GM18502 (cell line): ENCODE data around the gene OR56A4.
"Not testable (repeated sequence)": the region's sequence is repeated elsewhere in the genome, so short reads cannot be mapped to it uniquely, and the experiment has no call there.

Experiments used
- ATAC-seq: cut with Tn5 transposase; IDR thresholded peaks from one replicate; pipeline ENCODE4 v1.9.1; 2021; ENCODE audit warnings: mild to moderate bottlenecking; ENCODE audit not compliant: unreplicated experiment, poor library complexity

OR56A4 gene

GRCh38 chr11:5967708-5968107 lies 39.0 kb downstream of the OR56A4 start:
- ATAC-seq, result no peak

GRCh38 chr11:5966958-5967357 lies 39.8 kb downstream of the OR56A4 start:
- ATAC-seq, result no peak

DNA sequence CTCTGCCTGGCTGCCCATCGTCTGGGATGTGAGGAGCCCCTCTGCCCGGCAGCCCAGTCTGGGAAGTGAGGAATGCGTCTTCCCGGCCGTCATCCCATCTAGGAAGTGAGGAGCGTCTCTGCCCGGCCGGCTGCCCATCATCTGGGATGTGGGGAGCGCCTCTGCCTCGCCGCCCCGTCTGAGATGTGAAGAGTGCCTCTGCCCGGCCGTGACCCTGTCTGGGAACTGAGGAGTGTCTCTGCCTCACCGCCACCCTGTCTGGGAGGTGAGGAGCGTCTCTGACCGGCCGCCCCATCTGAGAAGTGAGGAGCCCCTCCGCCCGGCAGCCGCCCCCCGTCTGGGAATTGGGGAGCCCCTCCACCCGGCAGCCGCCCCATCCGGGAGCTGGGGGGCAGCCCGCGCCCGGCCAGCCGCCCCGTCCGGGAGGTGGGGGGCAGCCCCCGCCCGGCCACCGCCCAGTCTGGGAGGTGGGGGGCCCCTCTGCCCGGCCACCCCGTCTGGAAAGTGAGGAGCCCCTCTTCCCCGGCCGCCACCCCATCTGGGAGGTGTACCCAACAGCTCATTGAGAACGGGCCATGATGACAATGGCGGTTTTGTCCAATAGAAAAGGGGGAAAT lies 45.9 kb downstream of the OR56A4 start:
- not testable (repeated sequence) for ATAC-seq

DNA sequence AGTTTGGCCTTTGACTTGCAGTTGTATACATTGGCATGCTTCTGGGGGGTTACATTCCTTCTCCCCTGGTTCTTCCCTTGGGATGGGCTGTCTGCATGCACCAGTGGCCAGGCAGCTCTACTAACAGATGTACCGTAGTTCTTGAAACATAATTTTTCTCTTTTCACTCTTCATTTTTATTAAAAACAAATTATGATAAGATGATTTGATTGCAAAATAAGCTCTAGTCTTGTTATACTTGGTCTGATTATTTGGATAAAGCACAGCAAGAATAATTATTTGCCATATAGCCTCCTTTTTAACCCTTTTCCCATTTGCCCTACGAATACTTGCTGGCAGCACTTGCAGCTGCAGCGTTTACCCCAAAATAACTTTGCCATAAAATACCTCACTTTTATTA lies 51.2 kb downstream of the OR56A4 start:
- no peak for ATAC-seq
